ENCODE results near the gene LONRF3.
"Not testable (repeated sequence)": the region's sequence is repeated elsewhere in the genome, so short reads cannot be mapped to it uniquely, and the experiment has no call there.

The LONRF3 gene

DNA sequence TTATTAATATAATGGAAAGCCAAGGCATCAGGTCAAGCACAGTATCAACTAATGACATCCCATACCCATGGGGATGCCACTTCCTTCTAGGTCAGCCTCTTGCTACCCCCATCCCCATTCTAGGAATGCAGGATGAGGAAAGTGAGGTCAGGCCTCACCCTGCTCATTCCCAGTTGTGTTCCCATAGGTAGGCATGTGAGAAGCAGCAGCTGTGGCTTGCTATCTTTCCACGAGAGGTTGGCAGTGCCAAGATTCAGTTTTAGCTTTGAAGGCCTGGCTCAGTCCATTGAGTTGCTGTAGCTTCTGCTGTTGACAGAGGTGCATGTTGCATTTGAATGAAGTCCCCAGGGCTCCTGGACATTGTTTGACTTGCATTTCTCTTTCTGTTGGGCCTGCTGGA, 15.5 kb downstream of the LONRF3 start:
- DNase-seq: no peak

DNA sequence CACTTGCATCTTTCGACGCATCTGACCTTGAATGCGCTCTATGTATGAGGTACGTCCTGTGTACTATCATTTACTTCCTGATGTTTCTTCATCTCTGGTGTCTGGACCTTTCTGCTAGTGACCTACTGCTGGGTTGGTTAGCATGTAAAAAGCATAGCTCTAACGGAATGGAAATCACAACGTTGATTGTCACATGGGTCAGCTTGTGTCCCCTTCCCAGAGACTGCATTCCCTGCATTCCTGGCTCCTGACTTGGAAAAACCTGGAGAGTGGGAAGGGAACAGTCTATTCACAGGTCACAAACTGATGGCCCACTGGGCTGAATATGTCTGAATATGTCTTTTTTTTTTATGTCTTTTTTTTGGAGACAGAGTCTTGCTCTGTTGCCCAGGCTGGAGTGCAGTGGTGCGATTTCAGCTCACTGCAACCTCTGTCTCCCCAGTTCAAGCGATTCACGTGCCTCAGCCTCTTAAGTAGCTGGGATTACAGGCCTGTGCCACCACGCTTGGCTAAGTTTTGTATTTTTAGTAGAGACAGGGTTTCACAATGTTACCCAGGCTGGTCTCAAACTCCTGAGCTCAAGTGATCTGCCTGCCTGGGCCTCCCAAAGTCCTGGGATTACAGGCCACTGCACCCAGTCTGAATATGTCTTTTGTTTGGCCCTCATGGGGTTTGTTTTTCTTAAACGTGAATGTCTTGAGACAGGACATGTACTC, 16.3 kb downstream of the LONRF3 start:
- no peak for DNase-seq

DNA sequence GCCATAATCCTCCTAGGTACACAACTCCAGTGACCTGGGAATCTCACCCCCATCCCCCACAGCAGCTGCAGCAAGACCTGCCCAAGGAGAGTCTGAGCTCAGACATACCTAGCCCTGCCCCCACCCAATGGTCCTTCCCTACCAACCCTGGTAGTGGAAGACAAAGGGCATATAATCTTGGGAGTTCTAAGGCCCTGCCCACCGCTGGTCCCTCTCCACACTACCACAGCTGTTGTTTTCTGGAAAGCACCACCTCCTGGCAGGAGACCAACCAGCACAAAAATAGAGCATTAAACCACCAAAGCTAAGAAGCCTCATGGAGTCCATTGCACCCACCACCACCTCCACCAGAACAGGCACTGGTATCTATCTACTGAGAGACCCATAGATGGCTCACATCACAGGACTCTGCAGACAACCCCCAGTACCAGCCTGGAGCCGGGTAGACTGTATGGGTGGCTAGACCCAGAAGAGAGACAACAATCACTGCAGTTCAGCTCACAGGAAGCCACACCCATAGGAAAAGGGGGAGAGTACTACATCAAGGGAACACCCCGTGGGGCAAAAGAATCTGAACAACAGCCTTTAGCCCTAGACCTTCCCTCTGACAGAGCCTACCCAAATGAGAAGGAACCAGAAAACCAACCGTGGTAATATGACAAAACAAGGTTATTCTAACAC, 18.2 kb downstream of the LONRF3 start:
- DNase-seq: not testable (repeated sequence)

DNA sequence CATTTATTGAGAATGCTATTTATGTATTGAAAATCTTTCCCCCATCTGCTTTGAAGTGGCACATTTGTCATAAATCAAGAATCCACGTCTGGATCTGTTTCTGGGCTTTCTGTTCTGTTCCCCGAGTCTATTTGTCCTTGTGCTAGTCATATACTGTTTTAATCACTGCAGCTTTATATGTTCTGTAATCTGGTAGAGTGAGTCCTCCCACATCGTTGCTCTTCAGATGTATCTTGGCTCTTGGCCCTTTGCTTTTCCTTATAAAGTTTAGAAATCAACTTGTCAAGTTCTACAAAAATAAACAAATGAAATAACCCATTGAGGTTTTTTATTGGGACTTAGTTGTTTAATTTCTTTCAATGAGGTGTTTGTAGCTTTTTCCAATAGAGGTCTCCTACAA, 29.0 kb downstream of the LONRF3 start:
- no peak for DNase-seq

DNA sequence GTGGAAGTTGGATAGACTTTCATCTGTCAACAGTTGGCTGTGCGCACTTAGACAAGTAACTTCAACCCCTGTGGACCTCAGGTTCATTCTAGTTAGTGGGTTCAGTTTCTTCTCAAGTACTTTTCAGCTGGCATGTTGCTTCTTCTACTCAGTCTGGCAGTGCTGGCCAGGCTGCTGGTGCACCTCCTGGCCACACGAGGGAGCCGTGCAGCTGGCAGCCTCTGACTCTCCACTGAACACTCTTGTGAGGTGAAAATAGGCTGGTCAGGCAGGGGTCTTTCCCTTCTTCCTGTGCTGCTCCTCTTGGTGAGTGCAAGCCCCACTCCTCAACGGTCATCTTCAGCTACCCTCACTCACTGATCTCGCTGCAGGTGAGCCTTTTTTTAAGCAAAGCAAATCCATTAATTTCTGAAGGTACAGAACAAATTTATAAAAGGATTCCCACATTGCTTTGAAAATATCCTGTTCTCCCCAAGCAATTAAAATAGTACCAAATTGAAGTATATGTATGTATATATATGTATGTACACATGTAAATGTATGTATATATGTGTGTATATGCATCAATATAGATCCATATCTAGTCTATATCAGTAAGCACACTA, 30.6 kb downstream of the LONRF3 start:
- DNase-seq: peak; percentile 12

DNA sequence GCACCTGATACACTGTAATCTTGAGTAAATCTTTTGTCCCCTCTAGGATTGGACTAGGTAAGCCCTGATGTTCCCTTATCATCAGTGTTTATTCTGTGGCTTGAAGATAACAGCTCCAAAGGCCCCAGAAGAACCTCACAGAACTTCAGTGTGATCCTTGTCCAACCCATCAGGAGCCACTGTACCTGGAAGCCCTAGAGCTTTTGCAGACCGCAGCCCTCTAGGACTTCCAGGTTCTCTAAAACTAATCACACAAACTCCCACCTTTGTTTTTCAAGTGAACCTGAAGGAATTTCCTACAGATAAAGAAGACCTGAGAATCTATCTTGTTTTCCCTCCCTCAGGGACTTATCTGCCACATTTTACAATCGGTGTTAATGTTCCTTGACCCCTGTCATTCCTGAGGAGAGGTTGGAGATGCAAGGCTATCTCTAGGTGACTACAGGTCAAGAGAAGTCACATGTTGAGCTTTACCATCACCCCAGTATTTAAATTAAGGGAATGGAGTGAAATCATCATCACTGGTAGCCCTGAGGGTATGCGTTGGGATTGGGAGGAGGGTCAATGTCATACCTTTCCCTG, 32.9 kb downstream of the LONRF3 start:
- DNase-seq: no peak

DNA sequence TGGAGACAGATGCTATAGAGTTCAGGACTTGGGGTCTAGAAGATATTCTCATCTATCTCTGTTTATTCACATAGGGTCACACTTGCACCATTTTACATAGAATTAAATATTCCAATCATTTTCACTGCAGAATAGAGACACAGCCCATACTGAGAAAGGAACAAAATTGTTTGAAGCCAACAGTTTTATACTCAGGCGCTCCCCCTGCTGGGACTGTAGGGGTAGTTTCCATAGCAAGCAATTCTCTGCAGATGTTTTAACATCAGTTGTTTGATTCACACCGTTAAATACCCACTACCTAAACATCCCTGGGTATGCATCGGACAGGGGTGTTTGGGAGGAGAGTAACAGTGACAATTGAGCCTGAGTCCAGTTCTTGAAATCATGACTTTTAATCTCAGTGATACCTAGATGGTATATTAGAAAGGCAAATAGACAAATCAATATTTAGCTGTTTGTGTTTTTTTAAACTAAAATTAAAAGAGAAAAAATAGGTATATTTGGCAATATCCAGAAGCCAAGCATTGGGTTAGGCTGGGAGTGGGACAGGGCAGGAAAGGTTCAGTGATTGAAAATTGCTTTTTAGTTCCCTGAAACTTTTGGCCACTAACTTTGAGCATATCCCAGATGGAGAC, 33.8 kb downstream of the LONRF3 start:
- no peak for DNase-seq

DNA sequence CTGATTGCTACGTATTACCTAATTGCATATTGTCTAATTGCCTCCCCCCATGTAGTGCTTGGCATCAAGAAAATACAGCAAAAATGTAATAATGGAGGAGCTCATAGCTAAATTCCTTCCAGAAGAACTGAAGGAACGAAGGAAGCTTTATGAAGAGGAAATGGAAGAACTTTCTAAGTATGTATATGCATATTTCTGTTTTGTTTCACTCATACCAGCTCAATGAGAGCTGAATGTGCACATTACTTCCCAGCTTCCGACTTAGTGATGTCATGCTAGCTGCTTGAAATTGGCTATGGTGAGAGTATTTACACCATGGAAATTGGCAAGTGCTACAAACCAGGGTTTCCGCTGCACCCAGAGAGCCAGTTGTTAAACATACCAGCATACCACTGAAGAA, 34.7 kb downstream of the LONRF3 start:
- no peak for DNase-seq

DNA sequence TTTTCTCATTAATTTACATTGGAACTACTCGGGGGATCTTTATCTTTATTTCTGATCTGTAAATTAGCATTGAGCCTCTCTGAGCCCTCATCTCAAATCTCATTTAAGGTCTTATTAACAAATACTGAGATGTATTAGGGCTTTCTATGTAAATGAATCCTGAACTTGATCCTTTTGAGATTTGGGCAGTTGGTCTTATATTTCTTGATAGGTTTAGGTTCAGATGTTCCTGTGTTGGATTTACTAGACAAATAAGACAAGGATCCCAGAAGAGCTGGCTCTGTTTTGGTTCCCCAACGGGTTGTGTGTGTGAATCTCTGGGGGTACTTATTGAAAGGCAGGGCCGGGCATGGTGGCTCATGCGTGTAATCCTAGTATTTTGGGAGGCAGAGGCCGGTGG, 36.1 kb downstream of the LONRF3 start:
- DNase-seq: no peak

DNA sequence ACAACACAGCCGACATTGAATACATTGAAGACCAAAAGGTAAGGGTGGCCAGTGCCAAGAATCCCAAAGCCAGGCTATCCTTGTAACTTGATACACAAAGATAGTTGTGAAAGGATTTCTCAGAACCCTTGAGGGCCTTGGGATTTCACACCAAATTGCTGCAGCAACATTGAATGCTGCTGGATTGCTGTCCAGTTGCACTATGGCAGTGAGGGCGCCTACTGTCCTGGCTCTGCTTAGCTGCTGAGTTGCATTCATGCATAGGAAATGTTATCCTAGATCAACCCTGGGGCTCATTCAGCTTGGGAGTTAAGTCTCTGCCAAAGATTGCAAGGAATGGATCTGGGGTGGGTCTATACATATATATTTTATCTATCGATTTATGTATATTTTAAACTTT, 38.7 kb downstream of the LONRF3 start:
- no peak for DNase-seq

DNA sequence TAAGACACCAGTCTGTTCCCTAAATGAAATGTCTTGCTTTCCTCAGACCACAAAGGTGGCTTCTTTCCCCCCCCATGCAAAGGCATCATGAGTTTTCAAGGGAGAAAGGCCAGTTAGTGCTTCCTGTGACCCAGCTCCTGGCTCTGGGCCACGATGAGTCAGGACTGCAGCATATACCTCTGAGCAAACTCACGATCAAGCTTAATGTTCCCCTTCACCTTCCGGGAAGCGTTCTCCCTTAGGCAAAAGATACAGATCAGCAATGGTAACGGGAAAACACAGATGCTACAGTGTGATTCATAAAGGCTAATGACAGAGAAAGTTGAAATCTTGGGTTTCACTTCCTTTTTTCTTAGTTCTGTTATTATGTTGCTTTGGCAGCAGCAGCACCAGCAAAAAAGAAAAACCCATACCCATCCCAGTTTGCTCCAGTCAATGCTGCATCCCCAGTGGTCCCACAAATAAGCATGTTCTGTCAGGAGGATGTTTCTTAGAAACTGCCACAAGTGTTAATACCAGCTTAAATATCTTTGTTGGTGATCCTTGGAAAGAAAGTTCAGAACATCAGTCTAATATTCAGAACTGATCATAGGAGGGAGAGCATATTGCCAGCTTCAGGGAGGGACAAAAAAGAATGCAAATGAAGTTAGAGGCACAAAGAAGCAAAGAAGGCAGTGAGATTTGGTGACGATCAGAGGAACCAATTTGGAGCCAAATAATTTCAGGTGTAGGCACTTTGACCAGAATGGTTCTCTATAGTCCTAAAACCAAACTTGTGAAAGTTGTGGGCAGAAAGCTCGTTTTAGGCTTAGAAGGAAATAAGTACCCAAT, 41.2 kb downstream of the LONRF3 start:
- DNase-seq: no peak

DNA sequence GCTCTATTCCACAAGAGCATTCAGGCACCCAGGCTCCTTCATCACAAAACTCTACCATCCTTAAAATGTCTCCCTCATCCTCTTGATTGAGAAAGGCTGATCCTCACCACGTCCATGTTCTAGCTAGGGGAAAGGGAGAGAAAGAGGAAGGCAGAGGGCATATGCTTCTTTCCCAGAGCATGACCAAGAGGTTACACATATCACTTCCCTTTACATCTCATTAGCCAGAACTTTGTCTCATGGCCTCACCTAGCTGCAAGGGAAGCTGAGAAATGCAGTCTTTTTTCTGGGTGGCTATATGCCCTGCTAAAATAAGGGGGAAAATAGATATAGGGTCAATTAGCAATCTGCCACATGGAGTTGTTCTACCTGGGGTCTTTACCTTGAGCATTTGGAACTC, 42.7 kb downstream of the LONRF3 start:
- DNase-seq: no peak

DNA sequence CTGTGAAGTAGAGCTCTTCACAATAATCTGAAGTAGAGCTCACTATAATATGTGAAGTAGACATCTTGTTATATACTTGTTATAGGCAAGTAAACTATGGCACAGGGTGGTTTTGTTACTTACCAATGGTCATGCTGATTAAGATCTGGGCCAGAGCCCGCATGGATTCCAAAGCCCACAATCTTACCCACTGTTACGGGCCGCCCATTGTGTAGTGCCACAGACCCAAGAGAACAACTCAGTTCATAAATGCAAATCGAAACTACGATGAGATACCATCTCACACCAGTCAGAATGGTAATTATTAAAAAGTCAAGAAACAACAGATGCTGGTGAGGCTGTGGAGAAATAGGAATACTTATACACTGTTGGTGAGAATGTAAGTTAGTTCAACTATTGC, 51.5 kb downstream of the LONRF3 start:
- DNase-seq: no peak

DNA sequence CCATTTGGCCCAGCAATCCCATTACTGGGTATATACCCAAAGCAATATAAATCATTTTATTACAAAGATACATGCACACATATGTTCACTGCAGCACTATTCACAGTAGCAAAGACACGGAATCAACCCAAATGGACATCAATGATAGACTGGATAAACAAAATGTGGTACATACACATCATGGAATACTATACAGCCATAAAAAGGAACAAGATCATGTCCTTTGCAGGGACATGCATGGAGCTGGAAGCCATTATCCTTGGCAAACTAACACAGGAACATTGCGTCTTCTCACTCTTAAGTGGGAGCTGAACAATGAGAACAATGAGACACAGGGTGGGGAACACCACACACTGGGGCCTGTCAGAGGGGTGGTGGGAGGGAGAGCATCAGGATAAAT, 51.9 kb downstream of the LONRF3 start:
- not testable (repeated sequence) for DNase-seq

DNA sequence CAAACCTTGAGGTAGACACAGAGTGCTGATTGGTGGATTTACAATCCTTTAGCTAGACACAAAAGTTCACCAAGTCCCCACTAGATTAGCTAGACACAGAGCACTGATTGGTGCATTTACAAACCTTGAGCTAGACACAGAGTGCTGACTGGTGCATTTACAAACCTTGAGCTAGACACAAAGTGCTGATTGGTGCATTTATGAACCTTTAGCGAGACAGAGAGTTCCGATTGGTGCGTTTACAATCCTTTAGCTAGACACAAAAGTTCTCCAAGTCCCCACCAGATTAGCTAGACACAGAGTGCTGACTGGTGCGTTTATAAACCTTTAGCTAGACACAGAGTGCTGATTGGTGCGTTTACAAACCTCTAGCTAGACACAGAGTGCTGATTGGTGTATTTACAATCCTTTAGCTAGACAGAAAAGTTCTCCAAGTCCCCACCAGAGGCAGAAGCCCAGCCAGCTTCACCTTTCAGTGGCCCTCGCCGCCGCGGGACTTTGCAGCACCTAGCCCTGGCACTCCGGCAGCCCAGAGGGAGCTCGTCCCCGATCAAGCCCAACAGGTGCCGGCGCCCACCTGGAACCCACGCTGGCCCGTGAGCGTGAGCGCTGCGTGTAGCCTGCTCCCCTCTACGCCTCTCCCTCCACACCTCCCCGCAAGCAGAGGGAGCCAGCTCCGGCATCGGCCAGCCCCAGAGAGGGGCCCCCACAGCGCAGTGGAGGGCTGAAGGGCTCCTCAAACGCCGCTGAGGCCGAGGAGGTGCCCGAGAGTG, 53.7 kb downstream of the LONRF3 start:
- not testable (repeated sequence) for DNase-seq

DNA sequence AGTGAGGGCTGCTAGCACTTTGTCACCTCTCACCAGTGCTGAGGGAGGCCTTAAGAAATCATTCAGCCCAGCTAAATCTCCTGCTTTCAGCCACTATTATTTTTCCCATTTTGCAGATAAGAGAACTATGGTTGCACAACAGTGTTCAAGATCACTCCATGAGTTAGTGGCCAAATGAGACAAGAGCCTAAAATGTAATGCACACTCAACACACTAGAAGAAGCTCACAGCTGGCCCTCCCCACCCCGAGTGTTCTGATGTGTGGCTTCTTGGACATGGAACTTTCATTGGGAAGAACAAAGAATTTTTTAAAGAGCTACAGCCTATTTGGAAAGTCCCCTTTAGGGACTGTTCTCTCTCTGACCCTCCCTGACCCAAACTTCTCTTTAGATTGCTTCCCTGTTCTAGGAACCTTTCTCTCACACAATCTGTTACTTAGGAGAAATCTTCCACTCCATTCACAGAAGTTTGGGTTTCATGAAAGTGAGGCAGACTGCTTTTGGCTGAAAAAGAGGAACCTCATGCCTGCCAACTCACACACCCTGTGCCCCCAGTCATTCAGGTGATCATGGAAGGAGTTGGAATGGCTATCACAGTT, 54.4 kb downstream of the LONRF3 start:
- DNase-seq: no peak

DNA sequence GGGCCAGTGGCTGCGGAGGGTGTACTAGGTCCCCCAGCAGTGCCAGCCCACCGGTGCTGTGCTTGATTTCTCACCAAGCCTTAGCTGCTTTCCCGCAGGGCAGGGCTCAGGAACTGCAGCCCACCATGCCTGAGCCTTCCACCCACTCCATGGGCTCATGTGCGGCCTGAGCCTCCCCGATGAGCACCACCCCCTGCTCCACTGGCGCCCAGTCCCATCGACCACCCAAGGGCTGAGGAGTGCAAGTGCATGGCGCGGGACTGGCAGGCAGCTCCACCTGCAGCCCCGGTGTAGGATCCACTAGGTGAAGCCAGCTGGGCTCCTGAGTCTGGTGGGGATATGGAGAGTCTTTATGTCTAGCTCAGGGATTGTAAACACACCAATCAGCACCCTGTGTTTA, 55.2 kb downstream of the LONRF3 start:
- DNase-seq: not testable (repeated sequence)

DNA sequence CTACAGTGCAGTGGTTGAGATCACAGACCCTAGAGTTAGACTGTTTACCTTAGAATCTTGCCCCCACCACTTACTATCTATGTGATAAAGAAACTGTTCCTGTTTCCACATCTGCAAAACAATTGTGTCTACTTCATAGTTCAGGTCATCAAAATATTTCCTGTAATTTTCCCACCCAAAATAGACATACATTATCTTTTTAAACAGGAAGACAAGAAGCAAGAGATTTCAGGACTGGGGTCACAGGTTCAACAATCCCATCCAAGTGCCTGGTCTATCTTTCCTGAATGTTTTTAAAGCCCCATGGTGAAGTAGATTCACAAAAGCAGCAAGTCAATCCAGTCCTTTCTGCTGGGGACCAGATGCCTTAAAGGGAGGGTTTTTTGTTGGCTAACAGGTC, 56.6 kb downstream of the LONRF3 start:
- no peak for DNase-seq

DNA sequence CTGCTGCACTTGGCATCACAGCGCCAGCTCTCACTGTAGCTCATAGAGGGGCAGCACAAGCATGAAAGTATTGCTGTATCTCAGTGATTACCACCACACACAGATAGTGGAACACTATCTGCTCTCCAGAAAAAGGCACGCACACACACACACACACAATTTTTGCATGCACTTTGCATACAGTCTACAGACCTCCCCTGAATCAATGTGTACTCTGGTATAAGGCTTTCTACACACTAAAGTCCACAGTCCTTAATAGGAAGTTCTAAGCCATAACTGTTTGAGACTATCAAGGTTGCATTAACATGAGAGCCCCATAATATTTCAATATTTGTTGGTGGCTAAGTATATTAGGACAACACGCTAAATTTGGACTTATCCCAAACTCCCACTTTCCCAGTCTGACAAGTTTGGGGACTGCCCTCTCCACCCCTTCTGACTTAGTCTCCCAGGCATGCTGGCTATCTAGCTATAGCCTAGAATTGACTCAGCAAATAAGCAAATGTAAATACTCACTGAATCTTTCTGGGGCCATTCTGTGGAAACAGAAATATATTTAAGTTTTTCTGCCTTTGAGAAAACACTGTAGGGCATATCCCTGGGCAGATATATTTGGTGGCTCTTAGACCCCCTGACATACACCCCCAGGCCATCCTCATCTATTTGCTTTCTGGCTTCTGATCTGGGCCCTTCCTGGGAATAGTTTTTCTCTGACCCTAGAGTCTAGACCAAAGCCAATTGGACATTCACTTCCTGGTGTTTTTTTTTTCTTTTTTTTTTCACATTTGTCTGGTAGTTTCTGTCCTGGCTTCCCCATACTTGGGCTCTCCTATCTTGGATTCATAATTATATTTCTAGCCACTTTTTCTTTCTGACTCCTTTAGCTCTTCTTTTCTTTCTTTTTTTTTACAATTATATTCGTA, 62.0 kb downstream of the LONRF3 start:
- DNase-seq: no peak

DNA sequence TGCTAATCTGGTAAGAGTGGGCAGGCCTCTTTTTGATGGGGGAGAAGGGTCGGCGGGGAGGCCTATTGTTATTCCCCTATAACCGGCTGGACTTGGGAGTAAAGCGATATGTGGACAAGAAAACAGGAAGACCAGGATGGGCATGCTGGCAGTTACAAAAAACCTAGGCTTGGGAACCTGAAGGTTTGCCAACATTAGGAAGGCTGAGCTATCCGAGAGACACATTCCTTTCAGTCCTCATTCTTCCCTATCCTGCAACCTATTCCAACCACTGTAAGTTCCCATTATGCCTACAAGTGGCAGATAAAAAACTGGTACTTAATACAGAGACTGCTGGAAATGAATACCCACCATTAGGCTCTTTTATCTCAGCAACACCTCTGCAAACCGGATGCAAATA, 66.0 kb downstream of the LONRF3 start:
- DNase-seq: no peak
